Measurements from ENCODE around the gene ABCA1. TPM values are rescaled to one million over a fixed set of nuclear protein-coding genes. Genes with fewer than 3 reads are reported as not detected.

Gene ABCA1
- total RNA-seq, 1 experiment from 2014 or later, result 2.3 TPM

GRCh38 chr9:104820336-104820735 lies 107.6 kb downstream of the ABCA1 start:
- no peaks in the 10 kb centered on the region for H3K79me2 ChIP-seq (ENCODE audit: low read length)
- POLR2A ChIA-PET (ENCODE audit: unreplicated experiment), result no interaction called here
- H3K36me3 ChIP-seq (ENCODE audit: low read depth, low read length), result no peaks in the 10 kb centered on the region
- H3F3A ChIP-seq (ENCODE audit: low read length, unreplicated experiment), result no peaks in the 10 kb centered on the region
- H2AFZ ChIP-seq (ENCODE audit: low read length), result no peak overlapping the region
- H3K4me3 ChIP-seq (ENCODE audit: low read length), result no peak overlapping the region
- H3K9me2 ChIP-seq (replicated peaks; ENCODE audit: low read length), result no peaks in the 10 kb centered on the region
- no peaks in the 10 kb centered on the region for H3K9me3 ChIP-seq (ENCODE audit: low read length)
- no peaks in the 10 kb centered on the region for H3K4me1 ChIP-seq (ENCODE audit: insufficient read depth, low read length)
- H4K20me1 ChIP-seq (ENCODE audit: low read length), result no peaks in the 10 kb centered on the region
- no peak overlapping the region for H3K4me2 ChIP-seq (ENCODE audit: low read length)
- no TSS peak for BruUV-seq (replicated peaks)
- H3K27me3 ChIP-seq (ENCODE audit: low read length), result no peaks in the 10 kb centered on the region
- no peak for ATAC-seq
- no peak overlapping the region for H3K27ac ChIP-seq (ENCODE audit: low read length)
- TF ChIP-seq EZH2 (IDR thresholded peaks at IDR 0.05; ENCODE audit: low read length, unreplicated experiment), result no peak
- TF ChIP-seq EZH2phosphoT487 (IDR thresholded peaks at IDR 0.05; ENCODE audit: borderline replicate concordance, low read length), result no peak
- no peak for TF ChIP-seq CTCF (conservative IDR thresholded peaks at IDR 0.05; ENCODE audit: low read depth, low read length)
- CTCF ChIA-PET, result no interaction called here
- no peak for DNase-seq
- H3K9ac ChIP-seq (ENCODE audit: low read length), result no peak overlapping the region
- intact Hi-C loops (cut with micrococcal nuclease), result no loop called here

- H3K4me1 ChIP-seq (ENCODE audit: insufficient read depth, low read length), result no peaks in the 10 kb centered on the region
- no peak overlapping the region for H3K9ac ChIP-seq (ENCODE audit: low read length)
- H4K20me1 ChIP-seq (ENCODE audit: low read length), result no peaks in the 10 kb centered on the region
- CTCF ChIA-PET, result no interaction called here
- H2AFZ ChIP-seq (ENCODE audit: low read length), result no peak overlapping the region
- H3K79me2 ChIP-seq (ENCODE audit: low read length), result no peaks in the 10 kb centered on the region
- no peaks in the 10 kb centered on the region for H3F3A ChIP-seq (ENCODE audit: low read length, unreplicated experiment)
- no TSS peak for BruUV-seq (replicated peaks)
- no peak overlapping the region for H3K27ac ChIP-seq (ENCODE audit: low read length)
- POLR2A ChIA-PET (ENCODE audit: unreplicated experiment), result no interaction called here
- DNase-seq (no peak), ATAC-seq (no peak)
- H3K9me3 ChIP-seq (ENCODE audit: low read length), result no peaks in the 10 kb centered on the region
- no peak overlapping the region for H3K4me3 ChIP-seq (ENCODE audit: low read length)
- no peaks in the 10 kb centered on the region for H3K27me3 ChIP-seq (ENCODE audit: low read length)
- no peak for TF ChIP-seq EZH2phosphoT487 (IDR thresholded peaks at IDR 0.05; ENCODE audit: borderline replicate concordance, low read length)
- no peak for TF ChIP-seq CTCF (conservative IDR thresholded peaks at IDR 0.05; ENCODE audit: low read depth, low read length)
- TF ChIP-seq EZH2 (IDR thresholded peaks at IDR 0.05; ENCODE audit: low read length, unreplicated experiment), result no peak
- no peaks in the 10 kb centered on the region for H3K36me3 ChIP-seq (ENCODE audit: low read depth, low read length)
- H3K9me2 ChIP-seq (replicated peaks; ENCODE audit: low read length), result no peaks in the 10 kb centered on the region
- intact Hi-C loops (cut with micrococcal nuclease), result no loop called here
- H3K4me2 ChIP-seq (ENCODE audit: low read length), result no peak overlapping the region
These were observed 108.9 kb downstream of the ABCA1 start for GRCh38 chr9:104819033-104819432.

- H3K27me3 ChIP-seq (ENCODE audit: low read length), result no peaks in the 10 kb centered on the region
- no peak overlapping the region for H2AFZ ChIP-seq (ENCODE audit: low read length)
- intact Hi-C loops (cut with micrococcal nuclease), result no loop called here
- no peaks in the 10 kb centered on the region for H3K9me3 ChIP-seq (ENCODE audit: low read length)
- no peak overlapping the region for H3K27ac ChIP-seq (ENCODE audit: low read length)
- H3K36me3 ChIP-seq (ENCODE audit: low read depth, low read length), result no peaks in the 10 kb centered on the region; the same call in 1 of the 2 replicates
- BruUV-seq (replicated peaks), result no TSS peak
- no peaks in the 10 kb centered on the region for H3K79me2 ChIP-seq (ENCODE audit: low read length)
- no peaks in the 10 kb centered on the region for H3K4me1 ChIP-seq (ENCODE audit: insufficient read depth, low read length)
- no peak overlapping the region for H3K4me2 ChIP-seq (ENCODE audit: low read length)
- H3K4me3 ChIP-seq (ENCODE audit: low read length), result no peak overlapping the region
- no peak overlapping the region for H3K9ac ChIP-seq (ENCODE audit: low read length)
- no peak for DNase-seq
- POLR2A ChIA-PET (ENCODE audit: unreplicated experiment), result no interaction called here
- no peaks in the 10 kb centered on the region for H3K9me2 ChIP-seq (replicated peaks; ENCODE audit: low read length)
- no peaks in the 10 kb centered on the region for H4K20me1 ChIP-seq (ENCODE audit: low read length)
- H3F3A ChIP-seq (ENCODE audit: low read length, unreplicated experiment), result no peaks in the 10 kb centered on the region
- CTCF ChIA-PET, result no interaction called here
- no peak for ATAC-seq
- TF ChIP-seq EZH2phosphoT487 (IDR thresholded peaks at IDR 0.05; ENCODE audit: borderline replicate concordance, low read length) (no peak), CTCF (conservative IDR thresholded peaks at IDR 0.05; ENCODE audit: low read depth, low read length) (no peak), EZH2 (IDR thresholded peaks at IDR 0.05; ENCODE audit: low read length, unreplicated experiment) (no peak)
These were observed 110.5 kb downstream of the ABCA1 start for GRCh38 chr9:104817437-104817836.

All from PC-3 (cell line).